DMS 273 treated with DMSO at 0.1 percent for 48 hours (cell line): ENCODE results near the gene ITFG1.
"Not testable (repeated sequence)": the region's sequence is repeated elsewhere in the genome, so short reads cannot be mapped to it uniquely, and the experiment has no call there.

ENCODE experiments used
- DNase-seq: peaks from one replicate; lab custom pipeline; 2025; lab: John Stamatoyannopoulos, UW

ITFG1 gene

GRCh38 chr16:47236716-47237115 lies 224.1 kb downstream of the ITFG1 start:
- no peak for DNase-seq

- no peak for DNase-seq
These were observed 230.6 kb downstream of the ITFG1 start for GRCh38 chr16:47230296-47230695.

GRCh38 chr16:47229053-47230050 lies 231.5 kb downstream of the ITFG1 start:
- no peak for DNase-seq

GRCh38 chr16:47228241-47228640 lies 232.6 kb downstream of the ITFG1 start:
- no peak for DNase-seq

GRCh38 chr16:47213761-47214440 lies 247.0 kb downstream of the ITFG1 start:
- no peak for DNase-seq

GRCh38 chr16:47211218-47211617 lies 249.6 kb downstream of the ITFG1 start:
- DNase-seq = no peak

GRCh38 chr16:47204736-47205504 lies 255.9 kb downstream of the ITFG1 start:
- no peak for DNase-seq

GRCh38 chr16:47203433-47203832 lies 257.4 kb downstream of the ITFG1 start:
- DNase-seq = not testable (repeated sequence)

GRCh38 chr16:47198180-47198575 lies 262.7 kb downstream of the ITFG1 start:
- no peak for DNase-seq

GRCh38 chr16:47197536-47198179 lies 263.2 kb downstream of the ITFG1 start:
- DNase-seq = no peak

- DNase-seq = no peak
These were observed 264.4 kb downstream of the ITFG1 start for GRCh38 chr16:47196457-47196856.

- DNase-seq = no peak
These were observed 278.5 kb downstream of the ITFG1 start for GRCh38 chr16:47182318-47182717.

GRCh38 chr16:47181066-47181465 lies 279.8 kb downstream of the ITFG1 start:
- DNase-seq = not testable (repeated sequence)

- no peak for DNase-seq
These were observed 280.8 kb downstream of the ITFG1 start for GRCh38 chr16:47180073-47180472.

GRCh38 chr16:47175152-47175551 lies 285.7 kb downstream of the ITFG1 start:
- DNase-seq = no peak

GRCh38 chr16:47162670-47163420 lies 298.0 kb downstream of the ITFG1 start:
- DNase-seq = no peak

- no peak for DNase-seq
These were observed 299.4 kb downstream of the ITFG1 start for GRCh38 chr16:47161464-47161863.

GRCh38 chr16:47160422-47160821 lies 300.4 kb downstream of the ITFG1 start:
- no peak for DNase-seq

GRCh38 chr16:47158992-47159391 lies 301.9 kb downstream of the ITFG1 start:
- no peak for DNase-seq

- no peak for DNase-seq
These were observed 304.1 kb downstream of the ITFG1 start for GRCh38 chr16:47156680-47157215.

- not testable (repeated sequence) for DNase-seq
These were observed 308.4 kb downstream of the ITFG1 start for GRCh38 chr16:47152501-47152900.
